CD4-positive, CD25-positive, alpha-beta regulatory T cell (primary cell): ENCODE data around the gene CERS6. TPM values are rescaled to one million over a fixed set of nuclear protein-coding genes. Genes with fewer than 3 reads are reported as not detected.

Experiments used
- ATAC-seq, 2 donors: fragments of 150-1000 bp; cut with Tn5 transposase; one replicate each; pipeline ENCODE4 v1.10.0; 2021; ENCODE audit warnings: low read depth in 2 of 2, moderate number of reproducible peaks in 2 of 2, moderate library complexity in 1 of 2
- DNase-seq, 3 donors: peaks; one replicate each; pipeline versions ENCODE4 v3.0.0 to v3.0.0-alpha.2; 2012 to 2022; ENCODE audit warnings: mixed read lengths in 1 of 3
- H3K27ac ChIP-seq: one replicate; pipeline ENCODE4 v1.7.0; 2013; ENCODE audit warnings: mild to moderate bottlenecking, low read length; ENCODE audit not compliant: insufficient read depth, poor library complexity, severe bottlenecking
- H3K27me3 ChIP-seq: one replicate; pipeline ENCODE4 v1.7.0; 2013; ENCODE audit warnings: low read length; ENCODE audit not compliant: control insufficient read depth, insufficient read depth
- H3K36me3 ChIP-seq: one replicate; pipeline ENCODE4 v1.7.0; 2013; ENCODE audit warnings: mild to moderate bottlenecking, low read length, moderate library complexity; ENCODE audit not compliant: control insufficient read depth, insufficient read depth
- H3K4me1 ChIP-seq: 2 replicates; pipeline ENCODE4 v1.7.0; 2013; ENCODE audit warnings: mild to moderate bottlenecking, low read length; ENCODE audit not compliant: insufficient read depth, control insufficient read depth, poor library complexity, severe bottlenecking
- H3K4me3 ChIP-seq: one replicate; pipeline ENCODE4 v1.7.0; 2013; ENCODE audit warnings: low read depth, mild to moderate bottlenecking, low read length, moderate library complexity
- H3K9me3 ChIP-seq, 2 experiments: 1 replicate in 1 of 2; 2 replicates in 1 of 2; pipeline ENCODE4 v1.7.0; 2013; ENCODE audit warnings: low read length in 2 of 2, mild to moderate bottlenecking in 1 of 2, moderate library complexity in 1 of 2; ENCODE audit not compliant: control insufficient read depth in 2 of 2
- H3K27ac Mint-ChIP-seq, 3 donors: one replicate each; pipeline ENCODE4 v1.8.0; 2020 to 2022; ENCODE audit warnings: mild to moderate bottlenecking in 3 of 3, mixed read lengths in 3 of 3, moderate library complexity in 2 of 3
- H3K27me3 Mint-ChIP-seq: one replicate; pipeline ENCODE4 v1.8.0; 2022; ENCODE audit warnings: mild to moderate bottlenecking, mixed read lengths
- H3K36me3 Mint-ChIP-seq: one replicate; pipeline ENCODE4 v1.8.0; 2020; ENCODE audit warnings: mixed read lengths
- H3K4me1 Mint-ChIP-seq, 4 donors: one replicate each; pipeline ENCODE4 v1.8.0; 2020 to 2022; ENCODE audit warnings: mixed read lengths in 4 of 4, mild to moderate bottlenecking in 1 of 4
- H3K4me3 Mint-ChIP-seq, 4 donors: one replicate each; pipeline ENCODE4 v1.8.0; 2020 to 2022; ENCODE audit warnings: mild to moderate bottlenecking in 4 of 4, mixed read lengths in 4 of 4, moderate library complexity in 3 of 4
- H3K9me3 Mint-ChIP-seq, 7 donors: one replicate each; pipeline ENCODE4 v1.8.0; 2020 to 2022; ENCODE audit warnings: mixed read lengths in 7 of 7, mild to moderate bottlenecking in 3 of 7, moderate library complexity in 2 of 7
- polyA plus RNA-seq, 4 donors: library from polyadenylated mRNA; unstranded; fragments of 300-500 nt; fragmentation: Illumina TruSeq; gene quantifications; one replicate each; pipeline ENCODE4 v1.2.3, GENCODE V29; 2021
- total RNA-seq: library from RNA; stranded (reverse); gene quantifications from one replicate; pipeline ENCODE4 v1.2.3, GENCODE V29; 2022

The CERS6 gene
- total and polyA plus RNA-seq, 5 donors from 2014 or later = 1.3 to 5.3 (median 3.6) TPM

DNA sequence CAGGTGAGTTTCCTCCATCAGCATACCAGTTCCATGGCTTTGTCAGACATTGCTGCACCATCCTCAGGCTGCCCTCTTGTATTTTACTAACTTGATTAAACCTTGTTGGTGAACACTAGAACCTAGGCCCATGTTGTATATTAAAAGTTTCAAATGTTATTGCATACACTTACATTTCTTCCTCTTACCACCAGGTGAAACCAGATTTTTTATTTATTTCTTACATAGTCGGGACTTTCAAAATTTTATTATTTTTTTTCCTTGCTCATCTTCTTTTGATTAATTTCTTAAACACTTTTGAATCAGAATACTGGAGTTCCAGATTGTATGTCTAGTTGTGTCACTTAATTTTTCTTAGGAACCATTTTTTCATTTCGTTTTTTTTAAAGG is 5.9 kb downstream of the CERS6 start:
- no peaks in the 10 kb centered on the region for H3K27me3 ChIP-seq
- no peaks in the 10 kb centered on the region for H3K9me3 ChIP-seq
- H3K36me3 ChIP-seq = no peaks in the 10 kb centered on the region
- H3K4me1 ChIP-seq = no peaks in the 10 kb centered on the region
- Mint-ChIP-seq H3K27ac (no peak overlapping the region), H3K4me1 (peaks cover 16 to 60% (median 28%) of the 10 kb centered on the region in 4 donors), H3K27me3 (peaks cover 28% of the 10 kb centered on the region), H3K36me3 (no peaks in the 10 kb centered on the region), H3K4me3 (no peak overlapping the region), H3K9me3 (no peaks in the 10 kb centered on the region)
- no peak overlapping the region for H3K4me3 ChIP-seq
- ATAC-seq (no peak), DNase-seq (no peak)
- H3K27ac ChIP-seq = no peak overlapping the region

DNA sequence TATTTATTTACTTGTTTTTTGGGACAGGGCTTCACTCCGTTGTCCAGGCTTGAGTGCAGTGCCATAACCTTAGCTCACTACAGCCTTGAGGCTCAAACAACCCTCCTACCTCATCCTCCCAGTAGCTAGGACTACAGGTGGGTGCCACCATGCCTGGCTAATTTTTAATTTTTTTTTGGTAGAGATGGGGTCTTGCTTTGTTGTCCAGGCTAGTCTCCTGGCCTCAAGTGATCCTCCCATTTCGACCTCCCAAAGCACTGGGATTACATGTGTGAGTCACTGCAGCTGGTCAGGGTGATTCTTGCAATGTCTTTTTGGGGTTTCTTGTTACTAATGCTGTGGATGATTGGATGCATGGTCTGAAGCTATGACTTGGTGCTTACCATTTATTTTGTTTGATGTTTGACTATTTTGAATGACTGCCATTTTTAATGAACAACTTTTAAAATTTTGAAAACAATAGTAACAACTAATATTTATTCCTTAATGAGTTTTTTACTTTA is 6.5 kb downstream of the CERS6 start:
- Mint-ChIP-seq H3K4me3 (no peak overlapping the region), H3K9me3 (no peaks in the 10 kb centered on the region), H3K27me3 (peaks cover 22% of the 10 kb centered on the region), H3K36me3 (no peaks in the 10 kb centered on the region), H3K4me1 (peaks cover 17 to 62% (median 29%) of the 10 kb centered on the region in 4 donors), H3K27ac (no peak overlapping the region)
- ATAC-seq (no peak), DNase-seq (no peak)
- H3K27me3 ChIP-seq = no peaks in the 10 kb centered on the region
- H3K4me1 ChIP-seq = no peaks in the 10 kb centered on the region
- no peak overlapping the region for H3K27ac ChIP-seq
- H3K36me3 ChIP-seq = no peaks in the 10 kb centered on the region
- H3K9me3 ChIP-seq = no peaks in the 10 kb centered on the region
- H3K4me3 ChIP-seq = no peak overlapping the region

DNA sequence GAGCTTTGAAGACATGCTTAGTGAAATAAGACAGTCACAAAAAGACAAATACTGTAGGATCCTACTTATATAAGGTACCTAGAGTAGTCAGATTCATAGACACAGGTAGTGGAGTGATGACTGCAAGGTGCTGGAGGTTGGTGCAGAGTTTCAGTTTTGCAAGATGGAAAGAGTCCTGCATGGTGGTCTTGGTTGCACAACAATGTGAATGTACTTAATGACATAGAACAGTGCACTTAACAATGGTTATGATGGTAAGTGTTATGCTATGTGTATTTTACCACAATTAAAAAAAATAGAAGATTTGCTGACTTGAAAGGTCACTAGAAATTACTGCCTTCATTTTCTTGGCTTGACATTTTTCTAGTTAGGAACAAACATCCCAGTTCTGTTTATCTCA is 9.5 kb downstream of the CERS6 start:
- Mint-ChIP-seq H3K27ac (no peak overlapping the region), H3K4me3 (no peak overlapping the region), H3K36me3 (no peaks in the 10 kb centered on the region), H3K27me3 (peaks cover 13% of the 10 kb centered on the region), H3K4me1 (peaks cover 12 to 62% (median 23%) of the 10 kb centered on the region in 4 donors), H3K9me3 (no peaks in the 10 kb centered on the region)
- H3K9me3 ChIP-seq = no peaks in the 10 kb centered on the region
- no peak overlapping the region for H3K27ac ChIP-seq
- no peaks in the 10 kb centered on the region for H3K36me3 ChIP-seq
- no peak for DNase-seq
- H3K4me3 ChIP-seq = no peak overlapping the region
- ATAC-seq = no peak
- H3K27me3 ChIP-seq = no peaks in the 10 kb centered on the region
- H3K4me1 ChIP-seq = no peaks in the 10 kb centered on the region

DNA sequence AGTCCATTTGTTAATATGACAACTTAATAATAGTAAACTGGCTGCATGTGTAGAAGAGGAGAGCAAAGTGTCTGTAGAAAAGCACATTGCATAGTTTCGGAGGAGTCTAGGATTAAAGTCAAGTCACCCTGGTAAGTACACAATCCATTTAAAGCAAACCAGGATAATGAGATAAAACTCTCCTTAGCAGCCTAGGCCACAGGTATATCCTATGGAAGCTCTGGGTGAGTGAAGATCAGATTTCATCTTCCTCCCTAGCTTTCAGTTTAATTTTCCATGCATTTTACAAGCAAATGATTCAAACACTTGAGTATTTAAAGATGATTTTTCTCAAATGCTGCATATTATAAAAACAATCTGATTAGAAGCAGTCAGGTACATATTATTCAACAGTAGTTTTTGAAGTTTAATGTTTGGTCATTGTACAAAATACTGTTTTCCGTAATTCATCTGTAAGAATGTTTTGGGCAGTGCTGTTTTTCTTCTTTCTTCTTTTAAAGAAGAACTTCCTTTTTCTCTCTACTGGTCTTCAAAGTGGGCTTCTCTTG is 10.2 kb downstream of the CERS6 start:
- no peak for ATAC-seq
- Histone ChIP-seq H3K27me3 (no peaks in the 10 kb centered on the region), H3K27ac (no peak overlapping the region), H3K36me3 (no peaks in the 10 kb centered on the region), H3K4me1 (no peaks in the 10 kb centered on the region), H3K4me3 (peak overlapping the region; percentile 28), H3K9me3 (no peaks in the 10 kb centered on the region)
- peaks cover 12 to 57% (median 20%) of the 10 kb centered on the region in 4 donors for H3K4me1 Mint-ChIP-seq
- peak overlapping the region in 1 of 3 donors; percentile 7 for H3K27ac Mint-ChIP-seq
- DNase-seq = no peak
- peak overlapping the region in 2 of 4 donors; percentile 33 to 39 for H3K4me3 Mint-ChIP-seq
- H3K9me3 Mint-ChIP-seq = no peaks in the 10 kb centered on the region
- peaks cover 13% of the 10 kb centered on the region for H3K27me3 Mint-ChIP-seq
- no peaks in the 10 kb centered on the region for H3K36me3 Mint-ChIP-seq

DNA sequence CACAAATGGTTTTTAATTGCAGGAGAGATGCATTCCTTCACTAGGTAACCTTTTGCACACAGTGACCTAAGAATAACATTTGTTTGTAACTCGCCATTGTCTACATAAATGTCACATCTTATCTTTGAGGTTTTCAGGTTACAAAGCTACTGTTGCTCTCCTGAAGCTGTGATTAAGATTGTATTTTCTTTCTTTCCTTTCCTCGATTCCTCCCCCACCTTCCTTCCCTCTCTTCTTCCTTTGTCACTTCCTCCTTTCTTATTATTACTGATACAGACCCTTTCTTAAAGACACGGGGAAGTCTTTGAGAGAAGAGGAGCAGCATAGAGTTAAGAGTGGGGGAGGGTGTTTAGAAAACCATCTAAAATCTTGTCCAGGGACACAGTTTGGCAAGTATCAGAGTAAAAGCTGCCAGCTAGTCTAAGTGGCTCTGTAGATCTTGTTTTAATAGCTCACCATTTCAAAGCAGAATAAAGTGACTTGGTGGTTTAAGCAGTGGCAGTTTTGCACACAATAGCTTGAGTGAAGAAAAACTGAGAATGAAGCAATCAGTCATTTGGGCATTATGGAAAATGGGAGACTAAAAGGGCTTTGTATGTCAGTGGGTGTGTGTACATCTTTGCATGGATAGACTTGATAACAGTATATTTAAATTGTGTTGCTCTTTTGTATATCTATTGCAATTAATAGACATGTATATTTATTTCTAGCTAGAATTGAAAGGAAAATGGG is 10.9 kb downstream of the CERS6 start:
- H3K9me3 Mint-ChIP-seq = no peaks in the 10 kb centered on the region
- H3K36me3 Mint-ChIP-seq = no peaks in the 10 kb centered on the region
- H3K4me3 Mint-ChIP-seq = peak overlapping the region in 2 of 4 donors; percentile 33 to 39
- H3K9me3 ChIP-seq = no peaks in the 10 kb centered on the region
- H3K27ac Mint-ChIP-seq = peak overlapping the region in 2 of 3 donors; percentile 4 to 11
- no peak overlapping the region for H3K27ac ChIP-seq
- no peaks in the 10 kb centered on the region for H3K4me1 ChIP-seq
- H3K4me1 Mint-ChIP-seq = peaks cover 12 to 60% (median 17%) of the 10 kb centered on the region in 4 donors
- no peak for DNase-seq
- H3K36me3 ChIP-seq = no peaks in the 10 kb centered on the region
- H3K27me3 Mint-ChIP-seq = peaks cover 7% of the 10 kb centered on the region
- no peaks in the 10 kb centered on the region for H3K27me3 ChIP-seq
- ATAC-seq = no peak
- peak overlapping the region; percentile 28 for H3K4me3 ChIP-seq

DNA sequence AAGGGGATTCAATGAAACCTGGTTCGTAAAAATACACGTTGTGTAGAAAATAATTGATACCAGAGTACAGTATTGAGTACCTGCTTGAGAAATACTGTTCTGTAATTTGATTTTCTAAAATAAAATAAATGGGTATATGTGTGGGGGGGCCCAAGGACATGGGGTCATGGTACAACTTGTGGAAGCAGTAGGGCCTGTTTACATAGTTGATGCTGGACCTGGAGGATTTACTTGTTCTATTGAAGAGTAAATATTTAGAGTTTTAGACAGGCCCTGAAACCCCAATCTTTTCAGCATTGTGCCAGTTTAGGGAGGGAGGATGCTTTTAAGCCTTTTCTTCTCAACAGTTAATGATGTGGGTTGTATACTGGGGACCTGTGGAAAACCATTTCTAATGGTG is 11.7 kb downstream of the CERS6 start:
- DNase-seq (no peak), ATAC-seq (no peak)
- Mint-ChIP-seq H3K27me3 (peaks cover 4% of the 10 kb centered on the region), H3K27ac (no peak overlapping the region), H3K4me3 (no peak overlapping the region), H3K36me3 (no peaks in the 10 kb centered on the region), H3K9me3 (no peaks in the 10 kb centered on the region), H3K4me1 (peaks cover 12 to 60% (median 17%) of the 10 kb centered on the region in 4 donors)
- H3K27ac ChIP-seq = no peak overlapping the region
- no peaks in the 10 kb centered on the region for H3K4me1 ChIP-seq
- no peak overlapping the region for H3K4me3 ChIP-seq
- no peaks in the 10 kb centered on the region for H3K9me3 ChIP-seq
- H3K27me3 ChIP-seq = no peaks in the 10 kb centered on the region
- H3K36me3 ChIP-seq = no peaks in the 10 kb centered on the region

DNA sequence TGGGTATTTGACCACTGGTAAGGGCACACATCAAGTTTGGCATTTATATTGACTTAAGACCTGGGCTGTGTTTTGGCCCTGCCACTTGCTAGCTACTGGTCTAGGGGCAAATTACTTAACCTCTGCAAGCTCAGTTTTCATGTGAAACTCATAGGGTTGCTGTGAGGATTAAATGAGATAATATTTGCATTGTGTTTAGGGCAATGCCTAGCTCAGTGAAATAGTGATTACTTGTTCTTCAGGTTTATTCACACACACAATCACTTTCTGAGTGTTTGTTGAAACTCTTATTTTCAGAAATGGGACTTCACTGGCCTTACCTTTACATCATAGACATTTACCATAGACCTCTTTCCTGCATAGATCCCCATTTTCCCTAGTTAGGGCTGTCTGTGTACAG is 12.3 kb downstream of the CERS6 start:
- no peak overlapping the region for H3K27ac Mint-ChIP-seq
- no peak overlapping the region for H3K4me3 Mint-ChIP-seq
- H3K27me3 Mint-ChIP-seq = peaks cover 4% of the 10 kb centered on the region
- no peak overlapping the region for H3K27ac ChIP-seq
- H3K9me3 Mint-ChIP-seq = no peaks in the 10 kb centered on the region
- H3K36me3 Mint-ChIP-seq = no peaks in the 10 kb centered on the region
- H3K36me3 ChIP-seq = no peaks in the 10 kb centered on the region
- no peaks in the 10 kb centered on the region for H3K4me1 ChIP-seq
- no peaks in the 10 kb centered on the region for H3K27me3 ChIP-seq
- H3K9me3 ChIP-seq = no peaks in the 10 kb centered on the region
- no peak overlapping the region for H3K4me3 ChIP-seq
- no peak for DNase-seq
- ATAC-seq = no peak
- H3K4me1 Mint-ChIP-seq = peaks cover 12 to 60% (median 17%) of the 10 kb centered on the region in 4 donors
